ENCODE measurements around the gene ZNF534.

Gene ZNF534

GRCh38 chr19:52415711-52416110 lies 13.2 kb upstream of the ZNF534 start:
- Histone ChIP-seq H2AFZ (no peak overlapping the region), H3K9me3 (ENCODE audit: control insufficient read depth, low read length) (peaks cover 14% of the 10 kb centered on the region), H3K9ac (no peak overlapping the region), H3K4me1 (no peaks in the 10 kb centered on the region), H3K4me3 (ENCODE audit: low read depth, low read length) (no peak overlapping the region), H3K79me2 (no peaks in the 10 kb centered on the region), H3K27ac (no peak overlapping the region), H3K36me3 (ENCODE audit: control insufficient read depth, insufficient read depth, low read length) (peaks cover 9% of the 10 kb centered on the region), H3K27me3 (ENCODE audit: control insufficient read depth, insufficient read depth, low read length) (no peaks in the 10 kb centered on the region), H3K4me2 (ENCODE audit: low read length) (no peak overlapping the region)
- no peak for TF ChIP-seq CTCF (IDR thresholded peaks at IDR 0.05)

- no peak overlapping the region for H3K27ac ChIP-seq
- H3K4me3 ChIP-seq (ENCODE audit: low read depth, low read length), result no peak overlapping the region
- H3K4me1 ChIP-seq, result no peaks in the 10 kb centered on the region
- no peaks in the 10 kb centered on the region for H3K27me3 ChIP-seq (ENCODE audit: control insufficient read depth, insufficient read depth, low read length)
- H3K4me2 ChIP-seq (ENCODE audit: low read length), result no peak overlapping the region
- H2AFZ ChIP-seq, result no peak overlapping the region
- no peaks in the 10 kb centered on the region for H3K9me3 ChIP-seq (ENCODE audit: control insufficient read depth, low read length)
- H3K9ac ChIP-seq, result no peak overlapping the region
- no peaks in the 10 kb centered on the region for H3K79me2 ChIP-seq
- no peak for TF ChIP-seq CTCF (IDR thresholded peaks at IDR 0.05)
- H3K36me3 ChIP-seq (ENCODE audit: control insufficient read depth, insufficient read depth, low read length), result no peaks in the 10 kb centered on the region
These were observed 13.2 kb downstream of the ZNF534 start for GRCh38 chr19:52442179-52442578.

- Histone ChIP-seq H3K4me2 (ENCODE audit: low read length) (no peak overlapping the region), H3K27me3 (ENCODE audit: control insufficient read depth, insufficient read depth, low read length) (no peaks in the 10 kb centered on the region), H3K4me3 (ENCODE audit: low read depth, low read length) (no peak overlapping the region), H3K9ac (no peak overlapping the region), H3K4me1 (no peaks in the 10 kb centered on the region), H2AFZ (no peak overlapping the region), H3K79me2 (no peaks in the 10 kb centered on the region), H3K36me3 (ENCODE audit: control insufficient read depth, insufficient read depth, low read length) (no peaks in the 10 kb centered on the region), H3K27ac (no peak overlapping the region), H3K9me3 (ENCODE audit: control insufficient read depth, low read length) (no peaks in the 10 kb centered on the region)
- TF ChIP-seq CTCF (IDR thresholded peaks at IDR 0.05), result no peak
These were observed 15.6 kb downstream of the ZNF534 start for GRCh38 chr19:52444506-52444905.

- no peaks in the 10 kb centered on the region for H3K9me3 ChIP-seq (ENCODE audit: control insufficient read depth, low read length)
These were observed 22.3 kb downstream of the ZNF534 start for GRCh38 chr19:52451241-52451640.

More at GRCh38 chr19:52451241-52451640, 22.3 kb downstream of the ZNF534 start:
- H2AFZ ChIP-seq, result no peak overlapping the region
- no peaks in the 10 kb centered on the region for H3K4me1 ChIP-seq
- no peak for TF ChIP-seq CTCF (IDR thresholded peaks at IDR 0.05)
- no peak overlapping the region for H3K4me3 ChIP-seq (ENCODE audit: low read depth, low read length)
- no peak overlapping the region for H3K27ac ChIP-seq
- no peaks in the 10 kb centered on the region for H3K36me3 ChIP-seq (ENCODE audit: control insufficient read depth, insufficient read depth, low read length)
- no peak overlapping the region for H3K9ac ChIP-seq
- no peaks in the 10 kb centered on the region for H3K79me2 ChIP-seq
- H3K4me2 ChIP-seq (ENCODE audit: low read length), result no peak overlapping the region
- H3K27me3 ChIP-seq (ENCODE audit: control insufficient read depth, insufficient read depth, low read length), result no peaks in the 10 kb centered on the region
